ENCODE results near the gene PLCL2. TPM values are rescaled to one million over a fixed set of nuclear protein-coding genes. Genes with fewer than 3 reads are reported as not detected.

Gene PLCL2
- total RNA-seq, 3 donors from 2014 or later (not counting 1 experiment from before 2014, with no cell fraction given) = 71.5 to 94.9 (median 84.7) TPM

- peak overlapping the region; percentile 79 to 86 for H3K27ac Mint-ChIP-seq
- Histone ChIP-seq H3K4me1 (ENCODE audit: control insufficient read depth, insufficient read depth, low read length) (peaks cover 7% of the 10 kb centered on the region), H3K9me3 (ENCODE audit: control insufficient read depth, insufficient read depth, low read length) (no peaks in the 10 kb centered on the region), H3K27ac (ENCODE audit: low read length) (peak overlapping the region; percentile 21), H3K4me3 (ENCODE audit: low read length) (no peak overlapping the region), H3K36me3 (ENCODE audit: control insufficient read depth, insufficient read depth, low read length) (peaks cover 21% of the 10 kb centered on the region), H3K27me3 (ENCODE audit: control insufficient read depth, insufficient read depth, low read length) (no peaks in the 10 kb centered on the region)
- ATAC-seq = peak; percentile 57 to 84 (median 67)
- H3K27me3 Mint-ChIP-seq (ENCODE audit: low read depth in 2 of 2) = no peaks in the 10 kb centered on the region
- peaks cover 6% of the 10 kb centered on the region for H3K36me3 Mint-ChIP-seq
- no peak overlapping the region for H3K4me3 Mint-ChIP-seq
- DNase-seq = peak in 1 of 2 donors; percentile 28
- no peaks in the 10 kb centered on the region for H3K9me3 Mint-ChIP-seq
- TF ChIP-seq, protein P1, sequence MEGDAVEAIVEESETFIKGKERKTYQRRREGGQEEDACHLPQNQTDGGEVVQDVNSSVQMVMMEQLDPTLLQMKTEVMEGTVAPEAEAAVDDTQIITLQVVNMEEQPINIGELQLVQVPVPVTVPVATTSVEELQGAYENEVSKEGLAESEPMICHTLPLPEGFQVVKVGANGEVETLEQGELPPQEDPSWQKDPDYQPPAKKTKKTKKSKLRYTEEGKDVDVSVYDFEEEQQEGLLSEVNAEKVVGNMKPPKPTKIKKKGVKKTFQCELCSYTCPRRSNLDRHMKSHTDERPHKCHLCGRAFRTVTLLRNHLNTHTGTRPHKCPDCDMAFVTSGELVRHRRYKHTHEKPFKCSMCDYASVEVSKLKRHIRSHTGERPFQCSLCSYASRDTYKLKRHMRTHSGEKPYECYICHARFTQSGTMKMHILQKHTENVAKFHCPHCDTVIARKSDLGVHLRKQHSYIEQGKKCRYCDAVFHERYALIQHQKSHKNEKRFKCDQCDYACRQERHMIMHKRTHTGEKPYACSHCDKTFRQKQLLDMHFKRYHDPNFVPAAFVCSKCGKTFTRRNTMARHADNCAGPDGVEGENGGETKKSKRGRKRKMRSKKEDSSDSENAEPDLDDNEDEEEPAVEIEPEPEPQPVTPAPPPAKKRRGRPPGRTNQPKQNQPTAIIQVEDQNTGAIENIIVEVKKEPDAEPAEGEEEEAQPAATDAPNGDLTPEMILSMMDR (IDR thresholded peaks at IDR 0.05) = no peak
- H3K4me1 Mint-ChIP-seq = peaks cover 48 to 53% of the 10 kb centered on the region in 2 donors
- WGBS (ENCODE audit: insufficient coverage) = 27% methylated on average over 2 of the region's 2 CpGs
- intact Hi-C loops (cut with micrococcal nuclease) = loop anchor here (1.0 kb wide), 1 partner anchor 16 kb away; no protein-coding TSS in a partner anchor
Observed at GRCh38 chr3:17039594-17039993, 154.8 kb downstream of the PLCL2 start.

DNA sequence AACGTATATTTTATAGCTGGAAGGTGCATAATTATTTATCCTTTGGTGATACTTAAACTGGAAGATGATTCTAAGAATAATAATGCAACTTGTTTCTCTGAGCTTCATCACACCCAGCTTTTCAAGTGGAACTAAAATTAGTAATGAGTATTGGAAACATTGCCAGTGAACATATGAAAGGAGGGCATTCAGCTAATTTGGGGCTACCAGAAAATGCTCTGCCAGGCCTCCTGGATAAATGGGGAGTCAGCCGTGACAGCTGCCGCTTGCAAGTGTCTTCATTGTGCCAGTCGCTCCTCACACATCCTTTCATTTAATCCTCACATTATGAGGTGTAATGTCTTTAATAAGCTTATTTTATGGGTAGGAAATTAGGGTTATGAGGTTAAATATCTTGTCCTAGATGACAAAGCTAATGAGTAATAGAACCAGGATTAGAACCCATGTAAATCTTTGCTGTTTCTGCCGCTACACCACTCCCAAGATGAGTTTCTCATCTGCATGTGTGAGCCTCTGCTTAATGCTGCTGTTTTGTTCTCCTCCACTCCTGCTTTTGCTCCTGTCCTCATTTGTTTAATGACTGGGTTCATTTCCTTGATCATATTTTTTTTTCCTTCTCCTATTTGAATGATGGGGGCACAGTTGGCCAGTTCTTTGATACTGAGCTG, 155.7 kb downstream of the PLCL2 start:
- TF ChIP-seq, protein P1 (IDR thresholded peaks at IDR 0.05) = no peak
- Histone ChIP-seq H3K4me3 (ENCODE audit: low read length) (no peak overlapping the region), H3K9me3 (ENCODE audit: control insufficient read depth, insufficient read depth, low read length) (no peaks in the 10 kb centered on the region), H3K4me1 (ENCODE audit: control insufficient read depth, insufficient read depth, low read length) (peaks cover 4% of the 10 kb centered on the region), H3K36me3 (ENCODE audit: control insufficient read depth, insufficient read depth, low read length) (peaks cover 26% of the 10 kb centered on the region), H3K27ac (ENCODE audit: low read length) (no peak overlapping the region), H3K27me3 (ENCODE audit: control insufficient read depth, insufficient read depth, low read length) (no peaks in the 10 kb centered on the region)
- WGBS (ENCODE audit: insufficient coverage) = 100% methylated on average over 3 of the region's 5 CpGs
- intact Hi-C loops (cut with micrococcal nuclease) = no loop called here
- no peak overlapping the region for H3K4me3 Mint-ChIP-seq
- H3K9me3 Mint-ChIP-seq = no peaks in the 10 kb centered on the region
- H3K27me3 Mint-ChIP-seq (ENCODE audit: low read depth in 2 of 2) = no peaks in the 10 kb centered on the region
- H3K36me3 Mint-ChIP-seq = peaks cover 11% of the 10 kb centered on the region
- DNase-seq = no peak
- no peak for ATAC-seq
- peak overlapping the region; percentile 79 to 86 for H3K27ac Mint-ChIP-seq
- H3K4me1 Mint-ChIP-seq = peaks cover 48 to 53% of the 10 kb centered on the region in 2 donors

DNA sequence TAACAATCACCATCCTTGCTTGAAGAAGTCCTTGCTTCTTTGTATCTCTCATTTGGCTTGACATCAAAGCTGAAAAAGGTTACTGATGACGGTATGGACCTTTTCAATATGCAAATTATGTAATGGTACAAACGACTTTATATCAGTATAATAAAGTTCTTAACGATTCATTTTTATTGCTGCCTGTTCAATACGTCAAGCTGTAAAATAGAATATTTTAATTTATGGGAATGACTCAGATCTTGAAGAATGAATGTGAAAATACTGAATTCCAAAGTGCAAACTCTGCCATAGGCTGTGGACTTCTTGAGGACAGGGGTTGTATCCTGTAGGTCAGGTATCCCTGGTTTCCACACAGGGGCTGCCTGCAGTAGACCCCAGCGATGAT, 156.2 kb downstream of the PLCL2 start:
- H3K4me3 Mint-ChIP-seq = no peak overlapping the region
- H3K4me1 ChIP-seq (ENCODE audit: control insufficient read depth, insufficient read depth, low read length) = peaks cover 4% of the 10 kb centered on the region
- H3K9me3 ChIP-seq (ENCODE audit: control insufficient read depth, insufficient read depth, low read length) = no peaks in the 10 kb centered on the region
- H3K9me3 Mint-ChIP-seq = no peaks in the 10 kb centered on the region
- TF ChIP-seq, protein P1 (IDR thresholded peaks at IDR 0.05) = no peak
- WGBS (ENCODE audit: insufficient coverage) = 100% methylated on average over 3 of the region's 5 CpGs
- H3K4me3 ChIP-seq (ENCODE audit: low read length) = no peak overlapping the region
- H3K27me3 ChIP-seq (ENCODE audit: control insufficient read depth, insufficient read depth, low read length) = no peaks in the 10 kb centered on the region
- intact Hi-C loops (cut with micrococcal nuclease) = no loop called here
- DNase-seq (no peak), ATAC-seq (no peak)
- no peaks in the 10 kb centered on the region for H3K27me3 Mint-ChIP-seq (ENCODE audit: low read depth in 2 of 2)
- H3K4me1 Mint-ChIP-seq = peaks cover 48 to 53% of the 10 kb centered on the region in 2 donors
- H3K27ac ChIP-seq (ENCODE audit: low read length) = no peak overlapping the region
- H3K36me3 ChIP-seq (ENCODE audit: control insufficient read depth, insufficient read depth, low read length) = peaks cover 31% of the 10 kb centered on the region
- peaks cover 17% of the 10 kb centered on the region for H3K36me3 Mint-ChIP-seq
- peak overlapping the region; percentile 24 to 86 for H3K27ac Mint-ChIP-seq
